GM18873 (cell line): Measurements from ENCODE around the gene IFNG-AS1.

ENCODE experiments used
- ATAC-seq: cut with Tn5 transposase; IDR thresholded peaks from one replicate; pipeline ENCODE4 v1.9.1; 2021; ENCODE audit warnings: mild to moderate bottlenecking, moderate library complexity, moderate number of reproducible peaks; ENCODE audit not compliant: unreplicated experiment, low FRiP score

The IFNG-AS1 gene

DNA sequence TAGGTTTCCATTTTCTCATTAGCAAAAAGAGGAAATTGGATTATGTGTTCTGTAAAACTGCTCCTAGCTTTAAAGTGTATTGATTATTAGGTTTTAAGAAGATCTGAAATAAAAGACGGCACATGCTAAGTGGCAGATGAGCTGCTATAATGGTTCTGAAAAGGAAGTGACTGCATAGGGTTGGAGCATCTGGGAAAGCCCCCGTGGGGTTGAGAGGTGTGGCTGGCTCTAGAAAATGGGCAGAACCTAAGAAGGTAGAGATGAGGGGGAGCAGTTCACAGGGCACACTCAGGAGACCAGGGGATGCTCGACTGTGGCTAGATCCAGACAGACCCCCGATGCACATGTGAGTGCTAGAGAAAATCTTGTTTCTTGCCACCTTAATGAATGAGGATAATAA, 1.9 kb downstream of the IFNG-AS1 start:
- peak; percentile 79 for ATAC-seq

DNA sequence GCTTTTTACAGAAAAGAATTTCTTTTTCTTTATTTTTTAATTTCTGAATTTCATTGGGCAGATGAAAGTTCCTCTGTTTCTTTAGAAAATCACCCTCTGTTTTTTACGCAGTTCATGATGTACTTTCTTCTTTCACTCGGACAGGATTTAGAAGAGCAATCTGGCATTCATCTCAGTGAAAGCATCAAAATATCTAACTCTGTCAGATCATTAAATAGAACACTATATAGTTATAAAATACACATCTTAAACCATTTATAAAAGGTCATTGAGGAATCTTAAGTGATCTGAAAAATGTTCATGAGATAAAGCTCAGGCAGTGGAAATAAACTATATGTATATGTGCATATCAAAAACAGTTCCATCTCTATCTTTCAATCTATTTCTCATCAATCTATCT, 3.9 kb downstream of the IFNG-AS1 start:
- ATAC-seq: no peak

DNA sequence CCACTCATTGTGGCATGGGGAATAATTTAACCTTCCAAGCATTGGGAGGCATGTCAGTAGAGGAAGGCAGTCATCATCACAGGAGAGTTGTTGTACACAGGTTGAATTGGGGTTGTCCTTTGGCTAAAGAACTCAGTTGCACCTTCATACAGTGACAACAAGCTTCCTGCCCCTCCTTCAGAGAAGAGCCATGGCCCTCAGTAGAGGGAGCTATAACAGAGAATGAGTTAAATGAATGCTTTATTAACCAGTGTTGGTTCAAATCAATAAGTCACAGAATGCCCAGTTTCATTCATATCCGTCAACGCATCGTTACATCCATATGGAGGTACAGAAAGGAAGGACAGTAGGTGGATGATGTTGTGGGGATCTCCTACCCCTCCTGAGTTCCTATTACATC, 4.8 kb downstream of the IFNG-AS1 start:
- ATAC-seq: no peak

DNA sequence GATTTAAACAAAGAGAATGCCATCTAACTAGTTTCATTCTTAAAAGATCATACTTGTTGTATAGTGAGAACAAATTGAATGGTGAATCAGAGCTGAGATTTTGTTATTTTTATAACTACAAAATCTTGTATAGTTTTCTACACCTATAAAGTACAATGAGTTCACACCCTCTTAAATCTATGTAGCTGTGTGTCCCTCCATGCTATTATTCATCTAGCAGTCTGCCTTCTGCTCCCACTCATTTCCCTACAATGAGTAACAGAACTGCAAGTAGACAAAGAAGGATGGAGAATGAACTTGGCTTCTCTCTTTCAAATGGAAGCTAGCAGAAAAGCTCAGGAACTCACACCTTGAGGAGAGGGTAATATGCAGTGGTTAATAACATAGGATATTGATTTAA, 7.1 kb downstream of the IFNG-AS1 start:
- ATAC-seq: no peak

DNA sequence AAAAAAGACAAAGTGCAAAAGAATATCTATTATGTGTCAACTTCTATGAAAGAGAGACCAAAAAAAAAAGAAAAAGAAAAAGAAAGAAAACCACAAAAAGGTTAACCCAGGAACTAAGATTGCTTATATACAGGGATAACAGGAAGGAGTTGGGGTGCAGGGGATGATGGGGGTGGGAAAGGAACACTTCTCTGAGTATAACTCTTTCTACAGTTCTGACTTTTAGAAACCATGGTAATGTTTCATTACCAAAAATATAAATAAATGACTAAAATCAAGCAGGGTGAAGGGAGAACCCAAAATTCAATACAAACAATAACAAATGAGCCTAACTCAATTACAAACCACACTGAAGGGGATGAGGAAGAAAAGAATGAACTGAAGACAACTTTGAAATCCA, 9.1 kb downstream of the IFNG-AS1 start:
- ATAC-seq: no peak

DNA sequence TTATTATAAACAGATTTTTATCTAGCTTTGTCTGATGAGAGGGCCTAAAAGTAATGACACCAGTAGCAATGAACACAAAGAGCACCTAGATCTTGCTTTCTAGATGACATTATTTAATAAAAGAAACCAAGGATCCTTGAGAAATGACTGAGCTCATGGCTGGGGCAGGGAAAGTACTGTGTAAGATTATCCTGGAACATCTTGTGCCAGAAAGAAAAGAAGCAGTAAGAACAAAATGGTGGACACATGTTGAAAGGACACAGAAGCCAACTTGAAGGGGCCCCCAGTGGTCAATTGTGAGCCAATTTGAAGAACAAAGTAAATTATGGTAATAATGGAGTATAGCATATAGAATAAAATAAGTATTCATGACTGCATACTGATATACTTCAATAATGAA, 10.0 kb downstream of the IFNG-AS1 start:
- no peak for ATAC-seq

DNA sequence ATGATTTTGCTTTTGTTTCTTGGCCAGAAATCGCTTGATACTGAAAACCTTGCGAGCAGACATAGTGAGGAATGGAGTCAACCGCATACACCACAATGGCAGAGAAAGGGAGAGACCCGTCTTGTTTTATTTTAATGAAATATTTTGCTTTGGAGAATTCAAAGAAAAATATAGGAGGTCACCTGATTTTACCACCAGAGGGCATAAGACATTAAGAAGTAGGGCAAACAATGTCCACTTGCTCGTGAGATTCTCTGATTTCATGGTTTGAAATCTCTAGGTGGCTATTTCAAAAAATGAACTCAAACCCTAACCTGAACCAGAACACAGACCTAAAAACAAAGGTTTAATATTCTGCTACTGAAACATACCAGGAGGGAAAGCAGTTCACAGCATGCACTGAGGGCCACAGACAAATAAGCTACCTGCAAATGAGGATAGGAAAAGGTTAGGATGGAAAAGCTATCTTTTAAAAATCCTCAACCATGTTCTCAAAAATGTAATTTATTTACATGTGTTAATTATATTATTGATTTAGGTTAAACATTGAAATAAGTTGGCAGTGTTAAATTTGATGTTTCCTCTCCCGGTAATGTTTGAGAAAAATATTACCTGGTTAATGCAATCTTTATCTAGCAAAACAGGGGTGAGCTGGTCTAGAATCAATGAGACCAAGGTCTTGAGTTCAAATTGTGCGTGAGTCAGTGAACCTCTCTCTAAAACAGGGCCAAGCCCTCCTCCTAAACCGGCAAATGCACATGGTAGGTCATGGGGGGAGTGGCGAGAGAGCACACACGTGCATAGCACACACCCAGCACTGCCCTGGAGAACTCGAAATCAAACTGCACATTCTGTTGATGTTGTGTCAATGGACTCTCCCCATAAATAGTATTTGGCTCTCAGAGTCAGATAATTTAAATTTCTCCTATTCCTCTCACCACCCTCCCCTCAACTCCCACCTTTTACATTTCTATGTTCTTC, 12.5 kb downstream of the IFNG-AS1 start:
- ATAC-seq: no peak

DNA sequence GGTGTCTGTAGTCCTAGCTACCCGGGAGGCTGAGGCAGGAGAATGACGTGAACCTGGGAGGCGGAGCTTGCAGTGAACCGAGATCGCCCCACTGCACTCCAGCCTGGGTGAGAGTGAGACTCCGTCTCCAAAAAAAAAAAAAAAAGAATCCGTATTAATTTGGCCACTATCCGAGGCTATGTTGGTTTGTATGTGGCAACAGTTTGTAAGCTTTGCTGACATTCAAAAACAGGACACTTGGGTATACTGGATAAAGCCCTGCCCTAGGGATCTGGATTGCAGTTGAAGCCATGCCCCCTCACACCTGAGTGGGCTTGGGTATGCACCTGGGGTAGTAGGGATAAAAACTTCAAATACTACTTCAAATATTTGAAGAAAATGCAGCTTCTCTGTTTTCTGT, 14.5 kb downstream of the IFNG-AS1 start:
- ATAC-seq: no peak

DNA sequence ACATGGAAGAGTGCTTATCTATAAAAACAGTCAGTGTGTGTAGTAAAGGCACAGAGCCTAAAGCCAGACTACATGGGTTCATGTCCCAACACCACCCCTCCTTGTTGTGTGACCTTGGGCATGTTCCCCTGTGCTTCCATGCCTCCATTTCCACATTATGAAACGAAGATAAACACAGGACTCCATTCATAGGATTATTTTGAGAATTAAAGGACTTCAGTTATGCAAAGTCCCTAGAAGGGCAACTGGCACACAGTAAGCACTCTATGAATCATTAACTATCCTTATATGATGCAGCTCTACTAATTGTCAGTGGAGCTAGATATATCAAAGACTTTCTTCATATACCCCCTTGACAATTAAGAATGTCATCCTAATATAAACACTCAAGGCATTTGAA, 17.8 kb downstream of the IFNG-AS1 start:
- no peak for ATAC-seq

DNA sequence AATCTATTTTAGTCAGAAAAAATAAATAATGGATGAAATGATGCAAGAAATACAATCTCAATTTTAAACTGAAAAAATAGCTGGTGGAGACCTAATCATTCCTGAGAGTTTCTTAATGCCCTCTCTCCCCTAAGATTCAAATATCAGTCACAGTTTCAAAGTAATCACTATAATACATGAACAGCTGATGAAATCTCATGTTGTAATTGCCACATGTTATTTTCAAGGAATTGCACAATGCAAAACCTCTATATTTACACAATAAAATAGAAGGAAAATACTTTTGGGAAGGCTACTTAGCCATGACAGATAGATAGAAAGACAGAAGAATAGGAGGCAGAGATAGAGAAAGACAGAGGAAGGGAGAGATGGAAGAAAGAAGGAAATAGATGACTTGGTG, 18.2 kb downstream of the IFNG-AS1 start:
- ATAC-seq: no peak

DNA sequence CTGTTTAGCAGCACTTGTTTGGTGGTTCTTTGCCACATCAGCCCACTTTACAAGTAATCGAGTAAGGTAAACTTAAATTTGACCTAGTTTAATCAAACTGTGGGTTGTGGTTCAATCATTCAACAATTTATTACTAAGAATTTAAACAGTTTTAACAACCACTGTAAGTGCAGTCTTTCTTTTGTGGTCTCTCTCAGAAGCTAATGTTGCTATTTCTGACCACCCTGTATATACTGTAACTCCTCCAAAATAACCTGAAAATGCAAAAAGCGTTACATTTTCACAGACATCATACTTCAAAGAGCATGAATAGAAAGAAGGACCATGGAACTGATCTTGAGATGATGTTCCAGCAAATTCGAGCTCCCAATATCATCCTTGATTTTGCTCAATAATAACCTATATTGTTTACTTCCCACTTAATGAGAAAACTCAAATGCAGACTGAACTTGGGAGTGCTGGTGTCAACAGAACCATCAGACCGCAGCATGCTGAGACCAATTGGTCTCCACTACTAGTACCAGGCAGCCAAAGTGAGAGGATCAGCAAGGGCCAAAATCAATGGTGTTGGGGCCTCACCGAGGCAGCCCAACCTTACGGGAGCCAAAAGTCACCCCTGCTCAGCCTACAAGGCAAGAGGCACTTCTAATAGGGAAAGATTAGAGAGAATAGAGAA, 22.1 kb downstream of the IFNG-AS1 start:
- no peak for ATAC-seq

DNA sequence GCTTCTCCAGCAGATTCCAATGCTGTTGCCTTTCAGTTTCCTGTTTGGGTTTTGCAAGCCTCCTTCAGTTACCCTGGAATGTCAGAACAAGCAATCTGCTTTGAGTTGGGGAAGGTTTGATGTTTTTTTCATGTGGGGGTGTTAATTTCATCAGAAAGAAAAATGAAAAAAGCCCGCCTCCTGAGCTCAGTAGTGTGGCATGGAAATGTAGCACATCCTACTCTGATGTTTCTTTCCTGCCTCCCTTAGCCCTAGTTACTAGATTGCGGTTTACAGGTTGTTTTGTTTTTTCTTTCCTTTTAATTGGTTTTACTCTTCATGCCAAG, 22.6 kb downstream of the IFNG-AS1 start:
- no peak for ATAC-seq

DNA sequence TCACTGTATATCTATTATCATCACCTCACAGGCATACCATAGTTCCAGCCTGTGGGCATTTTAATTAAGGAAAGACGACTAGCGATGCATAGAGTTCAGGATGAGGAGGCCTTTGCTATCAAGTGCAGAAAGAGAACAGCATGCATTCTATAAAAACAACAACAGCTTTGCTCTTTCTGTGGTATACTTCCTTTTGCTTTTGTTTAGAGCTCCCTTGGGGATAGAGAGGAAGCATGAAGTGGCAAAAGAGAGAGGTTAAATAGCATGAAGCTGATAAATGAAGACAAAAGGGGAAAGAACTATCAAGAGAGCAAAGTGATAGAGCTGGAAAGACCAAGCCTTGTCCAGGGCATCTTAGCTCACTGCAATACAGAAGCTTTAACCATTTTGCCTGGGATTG, 23.5 kb downstream of the IFNG-AS1 start:
- peak; percentile 88 for ATAC-seq

DNA sequence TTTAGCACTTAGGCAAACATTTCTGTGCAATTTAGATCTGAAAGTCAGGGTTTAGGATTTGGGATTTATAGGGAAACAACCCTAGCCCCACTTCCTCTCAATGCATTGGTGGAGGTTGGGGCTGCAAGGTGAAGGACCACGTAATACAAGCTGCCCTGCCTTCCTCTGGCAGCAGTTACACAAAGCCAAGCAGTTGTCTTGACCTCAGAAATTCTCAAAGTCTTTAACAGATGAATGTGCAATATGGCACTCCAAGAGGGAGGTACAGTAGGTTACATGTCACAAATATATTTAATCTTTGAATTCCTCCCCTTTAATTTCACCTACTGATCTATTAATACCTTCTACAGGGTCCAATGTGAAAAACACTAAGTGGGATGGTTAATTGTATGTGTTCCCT, 23.9 kb downstream of the IFNG-AS1 start:
- ATAC-seq: no peak

DNA sequence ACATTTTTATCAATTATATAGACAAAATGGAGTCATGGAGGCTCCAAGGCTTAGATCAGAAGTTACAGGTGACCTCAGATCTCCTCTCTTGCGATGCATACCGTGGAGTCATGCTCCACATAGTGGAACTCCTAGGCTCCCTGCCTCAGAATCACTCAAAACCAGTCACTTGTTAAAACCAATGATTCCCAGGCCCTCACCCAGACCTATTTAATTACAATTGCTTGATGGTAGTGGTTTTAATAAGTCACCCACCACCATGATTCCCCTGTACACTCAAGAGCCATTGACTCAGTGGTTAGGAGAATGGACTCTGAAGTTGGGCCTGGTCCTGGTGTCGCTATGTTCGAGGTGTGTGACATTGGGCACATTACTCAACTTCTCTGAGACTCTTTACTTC, 26.9 kb downstream of the IFNG-AS1 start:
- no peak for ATAC-seq

DNA sequence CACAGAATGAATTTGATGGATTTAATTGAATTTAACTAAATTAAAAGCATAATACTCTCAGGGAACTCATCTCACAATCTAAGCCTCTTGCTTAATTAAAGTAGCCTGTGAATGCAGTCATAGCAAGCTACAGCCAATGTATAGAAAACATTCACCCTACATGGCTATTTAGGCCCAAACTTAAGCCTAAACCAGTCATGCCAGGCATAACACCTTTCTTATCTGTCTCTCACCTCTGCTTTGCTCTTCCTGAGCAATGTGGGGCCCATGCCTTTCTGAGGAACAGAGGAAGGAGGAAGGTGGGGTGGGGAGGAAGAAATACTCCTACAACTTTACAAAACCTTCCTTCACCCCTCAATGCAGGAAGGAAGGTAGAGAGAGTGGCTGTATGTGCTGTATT, 29.1 kb downstream of the IFNG-AS1 start:
- ATAC-seq: no peak

DNA sequence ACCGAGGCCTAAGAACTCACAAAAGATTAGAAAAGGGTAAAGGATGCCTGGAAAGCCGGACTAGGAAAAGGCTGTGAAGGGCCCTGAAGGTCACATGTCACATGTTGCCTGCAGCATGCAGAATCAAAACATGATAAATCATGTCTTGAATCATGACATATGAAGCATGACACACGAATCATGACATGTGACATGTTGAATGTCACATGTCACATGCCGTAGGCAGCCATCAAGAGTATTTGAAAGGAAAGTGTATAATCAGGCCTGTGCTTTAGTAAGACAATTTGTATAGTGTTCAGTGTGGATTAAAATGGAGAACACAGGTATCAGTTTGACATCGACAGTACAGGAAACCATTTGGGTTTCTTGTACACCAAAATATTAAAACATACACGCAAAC, 30.8 kb downstream of the IFNG-AS1 start:
- no peak for ATAC-seq

DNA sequence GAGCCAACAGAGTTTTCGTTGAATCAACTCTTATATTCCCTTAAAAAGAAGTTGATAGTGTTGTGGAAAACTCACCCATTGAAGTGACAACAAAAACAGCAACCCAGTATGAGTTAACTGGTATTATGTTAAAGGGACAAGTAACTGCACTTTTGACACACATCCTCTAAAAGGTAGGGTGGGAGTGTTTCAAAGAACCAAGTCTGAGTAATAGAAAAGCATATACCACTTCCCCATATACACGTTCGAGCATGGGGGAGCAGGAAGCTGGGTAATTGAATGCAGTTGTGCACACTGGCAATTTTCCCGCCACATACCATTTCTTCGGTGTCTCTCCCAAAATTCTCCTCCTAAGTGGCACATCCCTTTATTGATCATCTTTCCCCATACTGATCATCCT, 31.5 kb downstream of the IFNG-AS1 start:
- ATAC-seq: no peak

DNA sequence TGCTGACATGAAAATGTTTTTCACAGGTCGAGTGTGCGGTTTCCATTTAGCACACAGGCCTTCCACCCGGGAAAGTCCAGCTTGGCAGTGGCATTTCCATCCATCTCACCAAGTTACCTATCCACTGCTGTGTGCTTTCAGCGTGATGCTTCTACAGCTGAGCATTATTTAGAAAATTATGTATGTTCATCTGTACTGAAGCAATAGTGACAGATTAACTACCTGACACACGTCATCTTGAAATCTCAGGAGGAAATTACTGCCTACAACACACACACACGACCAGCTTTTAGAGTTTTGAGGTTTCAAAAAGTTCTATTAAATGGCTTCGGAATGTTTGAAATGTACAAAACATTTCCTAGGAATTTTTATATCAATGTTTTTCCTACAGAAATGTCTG, 39.4 kb downstream of the IFNG-AS1 start:
- ATAC-seq: no peak

DNA sequence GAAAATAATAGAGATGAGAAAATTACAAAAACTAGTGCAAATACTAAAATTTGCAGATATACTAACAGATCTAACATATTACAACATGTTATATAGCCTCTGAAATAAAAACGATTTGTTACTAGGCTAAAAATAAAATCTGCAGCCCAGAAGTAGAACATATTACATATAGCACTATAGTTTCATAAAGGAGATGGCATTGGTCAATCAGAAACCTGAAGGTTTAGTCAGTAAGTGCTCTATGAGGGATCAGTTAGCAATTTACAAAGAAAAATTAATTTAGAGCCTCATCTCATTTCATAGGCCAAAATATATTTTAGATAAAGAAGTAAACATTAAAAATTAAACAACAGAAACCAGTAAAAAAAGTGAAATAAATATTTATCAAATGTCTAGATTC, 41.0 kb downstream of the IFNG-AS1 start:
- no peak for ATAC-seq

DNA sequence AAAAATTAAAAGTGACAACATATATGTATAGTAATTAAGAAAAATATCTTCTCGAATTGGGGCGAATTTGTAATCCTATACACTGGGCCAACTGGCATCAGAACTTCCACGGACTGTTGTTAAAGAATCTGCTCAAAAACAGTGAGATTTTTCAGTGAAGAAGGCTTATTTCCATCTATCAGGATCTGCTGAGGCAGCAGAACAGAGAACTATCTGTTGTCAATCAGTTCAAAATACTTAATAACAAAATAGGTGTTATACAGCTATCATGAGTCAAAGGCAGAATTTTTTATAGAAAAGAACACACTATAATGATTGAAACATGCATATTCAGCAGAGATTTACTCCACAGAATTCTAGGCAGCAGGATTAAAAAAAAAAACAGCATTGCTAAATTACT, 41.9 kb downstream of the IFNG-AS1 start:
- ATAC-seq: no peak
